Type B pancreatic cell (in vitro differentiated cells): ENCODE data around the gene TP73. TPM values are rescaled to one million over a fixed set of nuclear protein-coding genes. Genes with fewer than 3 reads are reported as not detected.
"Not testable (repeated sequence)": the region's sequence is repeated elsewhere in the genome, so short reads cannot be mapped to it uniquely, and the experiment has no call there.

Experiments used
- DNase-seq: peaks from one replicate; pipeline ENCODE4 v3.0.0; 2021; ENCODE audit warnings: mixed read lengths; ENCODE audit not compliant: unreplicated experiment; ENCODE audit errors: extremely low spot score
- H3K27ac Mint-ChIP-seq: 2 replicates; pipeline ENCODE4 v1.8.0; 2021; ENCODE audit warnings: mild to moderate bottlenecking, mixed read lengths
- H3K27me3 Mint-ChIP-seq: 2 replicates; pipeline ENCODE4 v1.8.0; 2021; ENCODE audit warnings: mixed read lengths
- H3K36me3 Mint-ChIP-seq: 2 replicates; pipeline ENCODE4 v1.8.0; 2021; ENCODE audit warnings: mixed read lengths
- H3K4me1 Mint-ChIP-seq: one replicate; pipeline ENCODE4 v1.8.0; 2021; ENCODE audit warnings: mixed read lengths; ENCODE audit not compliant: unreplicated experiment
- H3K4me3 Mint-ChIP-seq: 2 replicates; pipeline ENCODE4 v1.8.0; 2021; ENCODE audit warnings: mild to moderate bottlenecking, mixed read lengths
- H3K9me3 Mint-ChIP-seq: 2 replicates; pipeline ENCODE4 v1.8.0; 2021; ENCODE audit warnings: mixed read lengths
- CTCF ChIP-seq: fragments of 200-600 bp; sonication (generic); conservative IDR thresholded peaks from 2 replicates; pipeline ENCODE4 v1.5.0; 2021; ENCODE audit warnings: antibody characterized with exemption, mild to moderate bottlenecking
- total RNA-seq: library from RNA; stranded (reverse); gene quantifications from 2 replicates; pipeline ENCODE4 v1.2.1, GENCODE V29; 2021; ENCODE audit warnings: low replicate concordance

Gene TP73
- total RNA-seq, 1 donor from 2014 or later, result 1.6 TPM

GRCh38 chr1:3747903-3748302 lies 95.6 kb downstream of the TP73 start:
- H3K36me3 Mint-ChIP-seq, result no peaks in the 10 kb centered on the region
- no peak for DNase-seq
- peak overlapping the region; percentile 80 for H3K4me3 Mint-ChIP-seq
- peaks cover 12% of the 10 kb centered on the region for H3K4me1 Mint-ChIP-seq
- TF ChIP-seq CTCF, result no peak
- H3K27me3 Mint-ChIP-seq, result peaks cover 24% of the 10 kb centered on the region
- no peaks in the 10 kb centered on the region for H3K9me3 Mint-ChIP-seq
- no peak overlapping the region for H3K27ac Mint-ChIP-seq

DNA sequence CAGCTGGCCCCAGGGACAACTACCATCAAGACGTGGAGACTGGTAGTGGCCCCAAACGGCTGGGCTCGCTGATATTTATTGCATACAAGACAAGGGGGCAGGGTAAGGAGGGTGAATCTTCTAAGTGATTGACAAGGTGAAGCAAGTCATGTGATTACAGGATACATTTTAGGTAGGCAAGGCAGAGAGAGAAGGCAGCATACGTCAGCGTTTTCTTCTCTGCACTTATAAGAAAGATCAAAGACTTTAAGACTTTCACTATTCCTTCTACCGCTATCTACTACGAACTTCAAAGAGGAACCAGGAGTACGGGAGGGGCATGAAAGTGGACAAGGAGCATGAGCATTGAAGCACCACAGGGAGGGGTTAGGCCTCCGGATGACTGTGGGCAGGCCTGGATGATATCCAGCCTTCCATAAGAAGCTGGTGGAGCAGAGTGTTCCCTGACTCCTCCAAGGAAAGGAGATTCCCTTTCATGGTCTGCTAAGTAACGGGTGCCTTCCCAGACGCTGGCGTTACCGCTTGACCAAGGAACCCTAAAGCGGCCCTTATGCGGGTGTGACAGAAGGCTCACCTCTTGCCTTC lies 96.1 kb downstream of the TP73 start:
- Mint-ChIP-seq H3K4me3 (peak overlapping the region; percentile 80), H3K27me3 (peaks cover 24% of the 10 kb centered on the region), H3K4me1 (peaks cover 12% of the 10 kb centered on the region)
- H3K9me3 Mint-ChIP-seq, DNase-seq, H3K27ac Mint-ChIP-seq, H3K36me3 Mint-ChIP-seq: not testable (repeated sequence)

DNA sequence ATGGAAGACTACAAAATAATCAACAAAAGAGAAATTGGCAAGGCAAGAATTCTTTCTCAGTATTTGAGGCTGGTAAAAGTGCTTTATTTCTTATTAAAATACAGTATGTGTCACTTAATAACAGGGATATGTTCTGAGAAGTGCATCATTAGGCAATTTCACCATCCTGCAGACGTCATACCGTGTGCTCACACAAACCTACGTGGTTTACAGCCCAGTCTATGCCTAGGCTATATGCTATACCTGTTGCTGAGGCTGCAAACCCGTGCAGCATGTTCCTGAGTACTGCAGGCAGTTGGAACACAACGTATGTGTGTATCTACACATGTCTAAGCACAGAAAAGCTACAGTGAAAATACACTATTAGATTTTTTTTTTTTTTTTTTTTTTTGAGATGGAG lies 97.2 kb downstream of the TP73 start:
- no peak overlapping the region for H3K4me3 Mint-ChIP-seq
- peaks cover 12% of the 10 kb centered on the region for H3K4me1 Mint-ChIP-seq
- no peak overlapping the region for H3K27ac Mint-ChIP-seq
- no peaks in the 10 kb centered on the region for H3K36me3 Mint-ChIP-seq
- no peak for TF ChIP-seq CTCF
- no peak for DNase-seq
- no peaks in the 10 kb centered on the region for H3K9me3 Mint-ChIP-seq
- H3K27me3 Mint-ChIP-seq, result peaks cover 24% of the 10 kb centered on the region

DNA sequence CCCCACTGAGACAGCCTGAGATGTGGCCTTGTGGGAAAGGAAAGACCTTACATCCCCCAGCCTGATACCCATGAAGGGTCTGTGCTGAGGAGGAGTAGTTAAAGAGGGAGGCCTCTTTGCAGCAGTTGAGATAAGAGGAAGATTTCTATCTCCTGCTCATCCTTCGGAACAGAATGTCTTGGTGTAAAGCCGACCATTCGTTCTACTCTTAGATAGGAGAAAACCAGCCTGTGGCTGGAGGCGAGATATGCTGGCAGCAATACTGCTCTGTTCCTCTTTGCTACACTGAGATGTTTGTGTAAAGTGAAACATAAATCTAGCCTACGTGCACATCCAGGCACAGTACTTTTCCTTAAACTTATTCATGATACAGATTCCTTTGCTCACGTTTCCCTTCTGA lies 98.4 kb downstream of the TP73 start:
- no peak for DNase-seq
- H3K4me1 Mint-ChIP-seq, result peaks cover 5% of the 10 kb centered on the region
- no peak overlapping the region for H3K4me3 Mint-ChIP-seq
- H3K9me3 Mint-ChIP-seq, result no peaks in the 10 kb centered on the region
- no peak overlapping the region for H3K27ac Mint-ChIP-seq
- peaks cover 28% of the 10 kb centered on the region for H3K27me3 Mint-ChIP-seq
- H3K36me3 Mint-ChIP-seq, result no peaks in the 10 kb centered on the region
- no peak for TF ChIP-seq CTCF

DNA sequence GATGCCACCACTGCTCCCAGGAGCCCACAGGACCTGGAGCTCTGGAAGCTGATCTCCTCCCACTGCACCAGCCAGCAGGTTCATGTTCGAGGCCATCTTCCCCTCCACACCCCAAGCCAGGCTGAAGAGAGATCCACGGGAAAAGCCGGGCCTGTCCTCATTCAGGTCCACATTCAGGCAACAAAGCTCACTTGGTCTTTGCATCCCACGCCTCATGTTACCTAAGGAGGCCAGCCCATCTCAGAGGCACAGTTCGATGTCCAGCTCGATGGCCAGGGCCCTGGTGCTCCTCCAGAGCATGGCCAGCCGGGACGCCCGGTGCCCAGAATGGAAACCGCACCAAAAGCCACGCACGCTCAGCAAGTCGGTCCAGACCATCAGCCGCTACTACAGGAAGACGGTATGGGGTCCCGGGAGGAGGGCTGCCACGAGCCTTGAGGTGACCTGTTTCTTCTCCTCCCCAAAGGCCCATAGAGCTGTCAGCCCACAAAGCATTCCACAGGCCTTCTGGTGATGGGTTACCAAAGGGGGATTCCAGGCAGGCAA lies 100.2 kb downstream of the TP73 start, which contains the start of gene CCDC27:
Gene CCDC27 (plus strand): TSS at position 51 of the 546 bp plus-strand sequence. CDS start 32 bp downstream, at position 83.
- Mint-ChIP-seq H3K27ac (no peak within 1 kb of the TSS), H3K36me3 (no peaks in the 10 kb centered on the region), H3K4me3 (no peak within 1 kb of the TSS), H3K27me3 (peaks cover 34% of the 10 kb centered on the region), H3K9me3 (no peaks in the 10 kb centered on the region), H3K4me1 (no peaks in the 10 kb centered on the region)
- TF ChIP-seq CTCF, result no peak
- DNase-seq, result no peak

DNA sequence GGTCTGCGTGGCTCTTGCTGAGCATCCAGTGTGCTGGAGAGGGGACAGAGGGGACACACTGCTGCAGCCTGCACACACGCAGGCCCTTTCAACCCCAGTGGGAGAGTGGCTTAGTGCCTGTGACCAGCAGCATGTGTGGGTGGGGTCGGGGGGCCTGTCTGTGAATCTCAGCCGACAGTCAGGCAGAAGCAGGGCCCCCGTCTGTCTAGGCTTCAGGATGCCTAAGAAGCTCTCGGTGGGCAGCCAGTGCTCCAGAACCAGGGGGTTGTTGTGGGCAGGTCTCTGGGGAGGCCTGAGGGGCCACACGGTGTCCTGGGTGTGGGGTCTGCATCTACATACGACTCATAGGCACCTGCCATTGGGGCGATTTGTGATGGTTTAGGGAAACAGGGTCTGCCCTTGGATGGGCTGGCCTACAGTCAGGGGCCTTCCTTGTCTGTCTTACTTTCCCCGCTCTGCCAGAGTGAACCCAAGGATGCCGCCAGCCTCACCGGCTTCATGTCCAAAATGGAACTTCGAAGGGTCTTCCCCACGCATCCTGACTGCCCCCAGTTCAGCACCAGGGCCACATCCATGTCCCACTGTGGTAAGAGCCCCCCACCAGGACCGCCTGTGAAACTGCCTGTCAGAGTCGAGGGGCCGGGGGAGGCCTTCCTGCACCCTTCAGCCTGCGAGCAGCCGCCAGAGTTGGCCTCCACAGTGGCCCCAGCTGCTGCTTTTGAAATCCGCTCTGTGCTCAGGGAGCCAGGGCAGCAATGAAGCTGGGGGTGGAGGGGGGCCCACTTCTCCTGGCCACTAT lies 101.5 kb downstream of the TP73 start:
- H3K9me3 Mint-ChIP-seq, result no peaks in the 10 kb centered on the region
- no peak for DNase-seq
- no peaks in the 10 kb centered on the region for H3K36me3 Mint-ChIP-seq
- no peaks in the 10 kb centered on the region for H3K4me1 Mint-ChIP-seq
- H3K27ac Mint-ChIP-seq, result no peak overlapping the region
- no peak overlapping the region for H3K4me3 Mint-ChIP-seq
- TF ChIP-seq CTCF, result no peak
- H3K27me3 Mint-ChIP-seq, result peaks cover 36% of the 10 kb centered on the region
